Caki2 (cell line): ENCODE data around the gene MED16. TPM values are rescaled to one million over a fixed set of nuclear protein-coding genes. Genes with fewer than 3 reads are reported as not detected.
"Not testable (repeated sequence)": the region's sequence is repeated elsewhere in the genome, so short reads cannot be mapped to it uniquely, and the experiment has no call there.

Experiments used
- DNase-seq: peaks from one replicate; pipeline ENCODE4 v3.0.0-alpha.2; 2015; ENCODE audit warnings: low read depth
- in situ Hi-C: cut with HindIII; loops from 2 replicates; pipeline ENCODE4 v1.10.0; 2016; ENCODE audit warnings: low sequenced_read_pairs, low pct_unique_long_range_greater_than_20kb, mixed read lengths
- total RNA-seq: library from RNA; depleted of rRNA; stranded (reverse); fragments of >200 nt; shearing (Covaris generic); gene quantifications from 2 replicates; pipeline ENCODE4 v1.2.3, GENCODE V29; 2014; ENCODE audit warnings: low replicate concordance

Gene MED16
- total RNA-seq, 1 experiment from 2014 or later = 17.3 TPM

DNA sequence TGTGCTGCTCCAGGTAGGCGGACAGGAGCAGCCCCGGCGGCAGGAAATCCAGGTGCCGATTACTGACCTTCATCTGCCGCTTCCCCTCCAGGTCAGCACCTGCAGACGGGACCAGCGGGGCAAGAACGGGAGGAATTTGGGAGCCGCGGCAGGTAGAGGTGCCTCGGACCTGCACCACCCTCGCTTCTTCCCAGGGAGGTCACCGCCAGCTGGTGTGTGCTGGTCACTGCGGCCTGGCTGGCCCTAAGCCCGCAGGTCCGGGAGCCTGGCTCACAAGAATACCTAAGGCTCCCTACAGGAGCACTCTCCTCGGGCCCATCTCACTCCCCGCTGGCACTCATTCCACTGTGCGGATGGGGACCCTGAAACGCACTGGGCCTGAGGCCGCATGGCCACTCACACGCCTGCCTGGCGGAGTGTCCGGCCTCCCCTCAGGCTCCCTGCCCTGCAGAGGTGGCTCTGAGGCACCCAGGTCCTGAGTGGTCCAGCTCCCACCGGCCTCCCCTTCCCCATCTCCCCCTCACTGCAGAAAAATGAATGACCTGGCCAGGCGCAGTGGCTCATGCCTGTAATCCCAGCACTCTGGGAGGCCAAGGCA is 4.6 kb upstream of the MED16 start:
- DNase-seq = no peak
- in situ Hi-C loops = no loop called here

DNA sequence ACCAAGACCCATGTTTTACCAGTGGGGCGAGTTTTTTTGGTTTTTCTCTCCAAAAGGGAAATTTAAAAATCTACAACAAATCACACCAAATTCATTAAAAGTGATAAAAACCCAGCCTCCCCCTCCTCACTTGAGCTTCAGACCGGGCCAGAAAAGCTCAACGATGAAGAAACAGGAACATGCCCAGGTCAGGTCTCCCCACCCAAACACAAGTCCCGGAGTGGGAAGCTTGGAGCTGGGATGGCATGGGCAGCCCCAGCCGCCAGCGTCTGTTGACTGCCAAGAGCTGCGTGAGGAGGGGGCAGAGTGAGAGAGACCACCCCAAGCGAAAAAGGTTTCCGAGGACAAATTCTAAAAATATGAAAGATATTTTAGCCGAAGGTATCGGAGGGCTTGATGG is 4.0 kb upstream of the MED16 start:
- in situ Hi-C loops = no loop called here

DNA sequence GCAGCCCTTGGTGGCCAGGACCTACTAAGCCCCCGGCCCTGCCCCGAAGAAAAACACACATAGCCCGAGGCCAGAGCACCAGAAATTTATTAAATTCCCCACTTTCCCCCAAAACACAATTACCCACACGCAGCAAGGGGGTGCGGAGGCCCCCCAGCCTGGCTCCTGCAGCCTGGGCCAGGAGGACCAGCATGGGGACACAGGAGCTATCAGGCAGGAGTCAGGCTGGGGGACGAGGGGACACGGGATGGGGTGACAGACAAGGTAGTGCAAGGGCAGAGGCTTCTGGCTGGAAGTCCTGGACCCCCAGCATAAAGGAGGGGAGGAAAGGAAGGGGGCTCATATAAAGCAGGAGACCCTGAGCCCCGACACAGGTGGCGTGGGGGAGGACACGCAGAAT is 3.4 kb upstream of the MED16 start:
- in situ Hi-C loops = no loop called here
- no peak for DNase-seq

More for the DNA sequence above, 4.0 kb upstream of the MED16 start:
- DNase-seq = no peak

DNA sequence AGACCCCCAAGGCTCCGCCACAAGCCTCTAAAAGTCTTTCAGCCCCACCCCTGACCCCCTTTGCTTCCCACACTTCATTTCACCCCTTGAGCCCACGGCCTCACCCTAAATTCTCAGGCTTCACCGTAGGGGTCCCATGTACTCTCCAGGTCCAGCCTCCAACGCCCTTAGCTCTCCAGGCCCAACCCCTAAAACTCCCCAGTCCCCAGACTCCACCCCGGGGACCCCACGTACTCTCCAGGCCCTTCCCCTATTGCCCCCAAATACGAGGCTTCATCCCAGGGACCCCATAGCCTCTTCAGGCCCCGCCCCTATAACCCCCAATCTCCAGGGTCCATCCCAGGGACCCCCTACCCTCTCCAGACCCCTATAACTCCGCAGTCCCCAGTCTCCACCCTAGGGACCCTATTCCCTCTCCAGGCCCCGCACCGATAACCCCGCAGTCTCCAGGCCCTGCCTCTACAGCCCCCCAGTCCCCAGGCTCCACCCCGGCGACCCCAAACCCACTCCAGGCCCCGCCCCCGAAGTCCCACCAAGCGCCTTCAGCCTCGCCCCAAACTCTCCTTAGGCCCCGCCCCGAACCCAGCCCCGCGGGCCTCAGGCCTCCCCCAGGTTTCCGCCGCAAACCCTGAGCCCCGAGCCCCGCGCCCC is 619 bp downstream of the MED16 start:
- no peak for DNase-seq
- in situ Hi-C loops = no loop called here

DNA sequence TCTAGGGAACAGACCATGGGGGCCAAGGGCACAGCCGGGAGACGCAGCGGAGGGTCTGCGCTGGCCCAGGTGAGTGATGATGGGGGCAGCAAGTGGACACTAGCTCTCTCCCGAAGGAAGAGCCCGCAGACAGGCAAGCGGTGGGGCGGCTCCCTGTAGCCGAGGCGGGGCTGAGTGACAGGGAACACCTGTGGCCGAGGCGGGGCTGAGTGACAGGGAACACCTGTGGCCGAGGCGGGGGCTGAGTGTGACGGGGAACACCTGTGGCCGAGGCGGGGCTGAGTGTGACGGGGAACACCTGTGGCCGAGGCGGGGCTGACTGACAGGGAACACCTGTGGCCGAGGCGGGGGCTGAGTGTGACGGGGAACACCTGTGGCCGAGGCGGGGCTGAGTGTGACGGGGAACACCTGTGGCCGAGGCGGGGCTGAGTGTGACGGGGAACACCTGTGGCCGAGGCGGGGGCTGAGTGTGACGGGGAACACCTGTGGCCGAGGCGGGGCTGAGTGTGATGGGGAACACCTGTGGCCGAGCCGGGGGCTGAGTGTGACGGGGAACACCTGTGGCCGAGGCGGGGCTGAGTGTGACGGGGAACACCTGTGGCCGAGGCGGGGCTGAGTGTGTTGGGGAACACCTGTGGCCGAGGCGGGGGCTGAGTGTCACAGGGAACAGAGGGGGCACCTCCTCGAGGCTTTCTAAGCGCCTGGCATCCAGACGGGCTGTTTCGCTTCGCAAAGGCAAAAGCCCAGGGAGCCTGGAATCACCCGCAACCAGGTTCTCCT is 1.4 kb downstream of the MED16 start:
- in situ Hi-C loops = not testable (repeated sequence)

DNA sequence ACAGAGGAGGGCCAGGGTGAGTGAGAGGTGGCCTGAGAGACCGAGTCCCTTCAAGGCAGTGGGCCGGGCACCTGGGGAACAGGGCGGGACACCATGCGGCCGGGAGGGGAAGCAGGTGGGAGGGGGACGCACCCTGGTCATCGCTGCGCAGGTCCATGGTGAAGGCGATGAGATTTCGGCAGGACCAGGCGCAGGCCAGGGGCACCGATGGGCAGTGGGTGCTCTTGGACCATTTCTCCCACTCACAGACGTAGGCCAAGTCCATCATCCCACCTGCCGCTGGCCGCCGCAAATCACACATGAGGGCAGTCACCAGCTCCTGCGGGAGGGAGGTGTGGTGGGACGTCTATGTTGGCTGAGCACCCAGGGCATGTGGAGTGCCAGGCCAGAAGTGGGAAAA is 2.2 kb downstream of the MED16 start:
- in situ Hi-C loops = no loop called here

More for the DNA sequence above, 1.4 kb downstream of the MED16 start:
- DNase-seq = not testable (repeated sequence)

DNA sequence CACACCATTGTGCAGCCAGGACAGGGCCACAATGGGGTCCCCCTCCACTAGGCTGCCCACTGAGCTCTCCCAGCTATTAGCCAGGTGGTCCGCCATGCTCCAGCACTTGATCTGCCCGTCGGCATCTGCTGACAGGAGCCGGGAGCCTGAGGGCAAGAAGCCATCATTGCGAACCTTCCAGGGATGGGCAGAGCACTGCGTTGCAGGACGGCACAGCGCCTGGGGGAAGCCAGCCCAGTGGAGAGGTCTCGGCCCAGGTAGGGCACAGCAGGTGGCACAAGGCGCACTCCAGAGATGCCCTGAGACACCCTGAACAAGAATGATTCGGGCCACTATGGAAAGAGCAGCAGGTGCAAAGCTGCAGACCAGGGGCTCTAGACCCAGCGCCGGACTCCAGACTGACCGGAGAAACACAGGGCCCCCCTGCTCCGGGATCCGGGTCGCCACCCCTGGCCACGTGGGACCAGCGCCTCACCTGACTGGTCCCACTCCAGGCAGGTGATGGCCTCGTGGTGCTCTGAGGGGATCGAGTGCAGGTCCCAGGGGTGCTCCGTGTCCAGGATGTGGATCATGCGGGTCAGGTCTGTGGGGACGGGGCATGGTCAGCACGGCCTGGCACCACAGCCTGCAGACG is 3.2 kb downstream of the MED16 start:
- in situ Hi-C loops = no loop called here
- DNase-seq = no peak

More for the DNA sequence above, 2.2 kb downstream of the MED16 start:
- no peak for DNase-seq

DNA sequence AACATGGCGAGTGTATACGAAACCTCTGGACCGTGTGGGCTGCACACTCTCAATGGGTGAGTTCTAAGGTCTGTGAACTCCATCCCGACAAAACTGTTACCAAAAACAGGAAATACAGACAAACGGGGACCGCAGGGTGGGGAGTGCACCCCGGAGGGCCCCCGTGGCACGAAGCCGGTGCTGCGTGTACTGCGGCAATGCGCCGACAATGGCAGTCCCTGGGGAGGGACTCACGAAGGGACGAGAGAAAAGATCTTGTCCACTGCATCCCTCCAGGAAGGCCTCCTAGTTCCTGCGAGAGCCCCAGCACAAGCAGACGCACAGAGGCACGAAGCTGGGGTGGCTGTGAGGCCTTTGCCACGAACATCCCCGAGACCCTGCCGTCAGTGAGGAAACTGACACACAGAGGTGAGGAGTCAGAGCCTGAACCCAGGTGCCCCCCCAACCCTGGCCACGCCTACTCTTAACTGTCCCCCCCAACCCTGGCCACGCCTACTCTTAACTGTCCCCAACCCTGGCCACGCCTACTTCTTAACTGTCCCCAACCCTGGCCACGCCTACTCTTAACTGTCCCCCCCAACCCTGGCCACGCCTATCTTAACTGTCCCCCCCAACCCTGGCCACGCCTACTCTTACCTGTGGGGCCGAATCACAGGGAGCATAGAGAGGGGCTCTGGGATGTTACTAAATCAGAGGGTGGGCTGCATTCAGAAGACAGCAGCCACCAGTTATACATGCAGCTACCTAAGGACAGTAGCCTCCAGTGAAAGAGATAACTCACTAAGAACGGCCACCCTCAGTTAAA is 4.2 kb downstream of the MED16 start:
- in situ Hi-C loops = no loop called here

DNA sequence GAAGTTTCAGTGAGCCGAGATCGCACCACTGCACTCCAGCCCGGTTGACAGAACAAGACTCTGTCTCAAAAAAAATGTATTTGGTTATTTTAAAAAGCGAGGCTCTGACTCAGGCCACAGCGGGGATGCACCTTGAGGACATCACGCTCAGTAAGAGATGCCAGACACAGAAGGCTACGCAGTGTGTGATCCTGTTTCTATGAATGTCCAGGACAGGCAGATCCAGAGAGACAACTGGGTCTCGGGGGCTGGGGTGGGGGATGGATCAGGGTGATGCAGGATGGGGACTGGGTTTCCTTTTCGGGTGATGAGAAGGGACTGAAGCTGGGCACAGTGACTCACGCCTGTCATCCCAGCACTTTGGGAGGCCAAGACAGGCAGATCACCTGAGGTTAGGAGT is 5.4 kb downstream of the MED16 start:
- DNase-seq = no peak
- in situ Hi-C loops = no loop called here

More for the DNA sequence above, 4.2 kb downstream of the MED16 start:
- no peak for DNase-seq

DNA sequence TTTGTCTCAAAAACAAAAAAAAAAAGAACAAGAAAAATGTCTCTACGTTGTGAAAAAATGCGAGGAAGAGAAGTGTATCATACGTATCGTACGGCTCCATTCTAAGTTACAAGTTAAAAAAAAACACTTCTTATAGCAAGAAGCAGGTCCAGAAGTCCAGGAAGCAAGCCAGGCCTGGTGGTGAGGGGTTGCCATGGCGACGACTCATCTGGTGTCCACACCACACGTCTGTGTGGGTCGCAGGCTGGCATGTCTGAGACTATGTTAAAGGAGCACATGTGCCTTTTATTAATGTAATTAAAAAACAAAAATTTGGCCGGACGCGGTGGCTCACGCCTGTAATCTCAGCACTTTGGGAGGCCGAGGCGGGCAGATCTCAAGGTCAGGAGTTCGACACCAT is 5.9 kb downstream of the MED16 start:
- in situ Hi-C loops = no loop called here
- no peak for DNase-seq

DNA sequence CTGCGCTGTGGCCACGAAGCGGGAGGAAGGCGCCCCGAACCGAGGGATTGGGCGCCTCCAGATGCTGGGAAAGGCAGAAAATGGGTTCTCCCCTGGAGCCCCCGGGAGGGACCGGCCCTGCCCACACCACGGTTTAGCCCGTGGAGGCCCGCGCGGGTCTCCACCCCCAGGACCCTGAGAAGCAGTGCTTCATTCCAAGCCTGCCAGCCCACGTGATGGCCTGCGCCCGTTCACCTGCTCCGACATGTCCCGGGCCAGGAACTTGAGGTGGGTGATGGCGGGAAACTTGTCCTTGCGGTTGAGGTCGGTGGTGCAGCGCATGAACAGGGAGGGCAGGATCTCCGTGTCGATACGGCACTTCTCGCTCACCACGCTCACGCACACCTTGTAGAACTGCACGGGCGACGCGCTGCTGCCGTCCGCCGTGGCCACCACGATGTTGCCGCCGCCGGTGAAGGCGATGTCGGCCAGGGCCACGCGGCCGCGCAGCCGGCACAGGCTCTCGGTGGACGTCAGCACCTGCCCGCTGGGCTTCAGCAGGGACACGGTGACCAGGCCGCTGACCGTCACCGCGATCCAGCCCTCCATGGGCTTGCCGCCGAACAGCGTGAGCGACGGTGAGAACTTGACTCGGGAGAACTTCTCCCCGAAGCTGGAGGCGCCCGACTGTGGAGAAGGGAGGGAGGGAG is 7.3 kb downstream of the MED16 start:
- no peak for DNase-seq

DNA sequence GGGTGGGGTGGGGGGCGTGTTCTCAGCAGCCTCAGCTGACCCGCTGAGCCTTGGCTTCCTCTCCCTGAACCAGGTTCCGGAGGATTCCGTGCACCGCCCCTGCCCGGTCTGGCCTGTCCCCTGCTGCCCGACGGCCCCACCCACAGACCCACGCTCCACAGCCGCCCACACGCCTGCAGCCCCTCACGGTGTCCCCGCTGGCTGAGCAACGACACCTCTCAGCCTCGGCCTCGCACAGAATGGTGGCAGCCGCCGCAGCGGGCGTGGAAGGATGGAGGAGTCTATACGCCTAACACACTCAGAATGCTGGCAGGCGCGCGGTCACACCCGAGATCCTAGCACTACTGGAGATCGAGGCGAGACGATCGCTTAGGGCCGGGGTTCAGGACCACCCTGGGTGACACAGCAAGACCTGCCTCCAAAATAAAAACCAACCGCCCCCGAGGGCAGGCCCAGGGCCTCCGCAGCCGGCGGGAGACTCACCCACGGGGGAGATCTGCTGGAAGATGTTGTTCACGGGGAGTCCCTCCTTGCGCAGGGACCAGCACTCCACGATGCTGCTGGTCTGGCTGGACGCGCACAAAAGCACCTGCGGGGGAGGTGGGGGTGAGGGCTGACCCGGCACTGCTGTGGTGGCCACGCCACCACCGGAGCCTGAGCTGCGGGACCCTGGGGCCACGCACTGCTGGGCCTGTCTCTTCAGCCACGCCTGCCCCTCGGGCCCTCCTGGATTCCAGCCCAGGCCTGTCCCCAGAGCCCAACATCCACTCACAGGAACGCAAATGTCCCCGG is 8.4 kb downstream of the MED16 start:
- no peak for DNase-seq

More for the DNA sequence above, 7.3 kb downstream of the MED16 start:
- in situ Hi-C loops = no loop called here

DNA sequence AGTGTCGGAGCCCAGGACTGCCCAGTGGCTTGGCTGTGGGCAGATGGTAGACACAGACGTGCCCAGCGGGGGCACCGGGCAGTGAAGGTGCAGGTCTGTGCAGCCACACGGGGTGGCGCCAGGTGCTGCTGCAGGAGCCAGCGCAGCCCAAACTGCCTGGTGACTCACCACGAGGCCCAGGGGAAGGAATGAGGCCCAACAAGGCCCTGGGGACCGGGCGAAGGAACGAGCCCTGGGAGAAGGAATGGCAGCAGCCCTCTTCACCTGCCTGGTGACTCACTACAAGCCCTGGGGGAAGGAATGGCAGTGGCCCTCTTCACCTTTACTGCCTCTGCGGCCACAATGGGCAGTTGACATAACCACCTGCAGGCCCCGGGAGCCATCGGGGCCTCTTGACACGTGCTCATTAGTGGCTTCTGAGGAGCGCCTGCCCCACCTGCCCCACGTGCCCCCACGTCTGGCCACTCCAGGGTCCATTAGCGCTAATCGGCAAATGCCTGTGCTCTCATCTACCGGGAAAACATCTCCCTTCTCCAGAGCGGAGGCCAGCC is 9.3 kb downstream of the MED16 start:
- in situ Hi-C loops = no loop called here
- DNase-seq = peak; percentile 56

More for the DNA sequence above, 8.4 kb downstream of the MED16 start:
- in situ Hi-C loops = no loop called here

DNA sequence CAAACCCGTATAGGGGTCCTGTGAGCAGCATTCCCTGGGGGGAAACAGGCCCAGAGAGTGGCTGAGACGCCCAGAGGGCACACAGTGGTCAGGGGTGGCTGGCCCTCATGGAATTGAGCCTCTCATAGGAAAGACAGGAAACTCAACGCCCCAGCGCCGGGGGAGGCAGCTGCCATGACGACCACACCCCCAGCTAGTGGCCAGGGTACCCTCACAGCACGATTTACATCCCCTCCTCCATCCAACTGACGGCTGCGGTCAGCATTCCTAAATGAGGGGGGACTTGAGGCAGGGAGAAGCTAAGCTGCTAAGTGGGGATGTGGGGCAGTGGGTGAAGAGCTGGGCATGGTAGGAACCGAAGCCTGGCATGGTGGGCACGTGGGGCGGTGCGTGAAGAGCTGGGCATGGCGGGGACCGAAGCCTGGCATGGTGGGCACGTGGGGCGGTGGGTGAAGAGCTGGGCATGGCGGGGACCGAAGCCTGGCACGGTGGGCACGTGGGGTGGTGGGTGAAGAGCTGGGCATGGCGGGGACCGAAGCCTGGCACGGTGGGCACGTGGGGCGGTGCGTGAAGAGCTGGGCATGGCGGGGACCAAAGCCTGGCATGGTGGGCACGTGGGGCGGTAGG is 10.0 kb downstream of the MED16 start:
- no peak for DNase-seq
- in situ Hi-C loops = no loop called here

DNA sequence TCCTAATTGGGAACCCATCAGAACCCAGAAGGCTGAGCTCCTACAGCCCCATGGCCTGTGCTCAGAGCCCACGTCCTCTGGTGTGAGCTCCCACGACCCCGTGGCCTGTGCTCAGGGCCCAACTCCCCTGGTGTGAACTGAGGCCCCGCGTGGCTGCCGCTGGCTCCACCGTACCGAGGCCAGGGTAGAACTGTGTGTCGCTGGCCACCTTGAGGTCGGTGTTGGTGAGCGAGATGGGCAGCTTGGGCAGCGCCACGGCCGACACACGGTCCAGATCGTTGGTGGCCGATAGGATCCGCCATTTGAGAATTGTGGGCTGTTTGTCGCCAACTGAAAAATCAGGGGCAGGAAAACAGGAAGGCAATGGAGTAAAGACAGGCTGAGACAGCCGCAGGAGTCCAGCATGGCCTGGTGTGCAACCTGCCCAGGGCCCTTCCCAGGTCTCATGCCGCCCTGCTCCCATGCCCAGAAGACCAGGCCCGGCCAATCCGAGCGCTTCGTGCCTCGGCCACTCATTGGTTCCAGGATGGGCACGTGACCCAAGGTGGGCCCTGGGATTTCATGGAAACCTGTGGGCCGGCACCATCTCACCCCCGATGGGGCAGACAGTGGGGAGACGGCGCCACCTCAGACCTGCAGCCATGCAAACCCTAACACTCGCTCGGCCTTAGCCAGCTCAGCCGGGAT is 11.5 kb downstream of the MED16 start:
- no peak for DNase-seq
- in situ Hi-C loops = no loop called here
